Mesothelial cell of epicardium (in vitro differentiated cells): ENCODE measurements around the gene TRIM54. TPM values are rescaled to one million over a fixed set of nuclear protein-coding genes. Genes with fewer than 3 reads are reported as not detected.

ENCODE experiments used
- DNase-seq, 2 experiments: peaks; one replicate each; pipeline ENCODE4 v3.0.0; 2021; ENCODE audit warnings: low spot score in 2 of 2; ENCODE audit not compliant: unreplicated experiment in 2 of 2
- H3K27ac Mint-ChIP-seq: 2 replicates; pipeline ENCODE4 v1.8.0; 2021; ENCODE audit warnings: mixed read lengths
- H3K27me3 Mint-ChIP-seq: 2 replicates; pipeline ENCODE4 v1.8.0; 2021; ENCODE audit warnings: low read depth, mixed read lengths
- H3K36me3 Mint-ChIP-seq: 2 replicates; pipeline ENCODE4 v1.8.0; 2021; ENCODE audit warnings: mixed read lengths
- H3K4me1 Mint-ChIP-seq: 2 replicates; pipeline ENCODE4 v1.8.0; 2021; ENCODE audit warnings: mixed read lengths
- H3K4me3 Mint-ChIP-seq: 2 replicates; pipeline ENCODE4 v1.8.0; 2021; ENCODE audit warnings: mild to moderate bottlenecking, moderate library complexity, mixed read lengths
- H3K9me3 Mint-ChIP-seq: 2 replicates; pipeline ENCODE4 v1.8.0; 2021; ENCODE audit warnings: mixed read lengths
- total RNA-seq: library from RNA; stranded (reverse); gene quantifications from 3 replicates; pipeline ENCODE4 v1.2.1, GENCODE V29; 2021
- TF ChIP-seq, protein P1 (sequence below): fragments of 200-600 bp; sonication (generic); IDR thresholded peaks from one replicate; pipeline ENCODE4 v1.5.0; 2021; ENCODE audit warnings: antibody characterized with exemption; ENCODE audit not compliant: unreplicated experiment

TRIM54 gene
- total RNA-seq, 1 donor from 2014 or later, result 0.18 TPM

DNA sequence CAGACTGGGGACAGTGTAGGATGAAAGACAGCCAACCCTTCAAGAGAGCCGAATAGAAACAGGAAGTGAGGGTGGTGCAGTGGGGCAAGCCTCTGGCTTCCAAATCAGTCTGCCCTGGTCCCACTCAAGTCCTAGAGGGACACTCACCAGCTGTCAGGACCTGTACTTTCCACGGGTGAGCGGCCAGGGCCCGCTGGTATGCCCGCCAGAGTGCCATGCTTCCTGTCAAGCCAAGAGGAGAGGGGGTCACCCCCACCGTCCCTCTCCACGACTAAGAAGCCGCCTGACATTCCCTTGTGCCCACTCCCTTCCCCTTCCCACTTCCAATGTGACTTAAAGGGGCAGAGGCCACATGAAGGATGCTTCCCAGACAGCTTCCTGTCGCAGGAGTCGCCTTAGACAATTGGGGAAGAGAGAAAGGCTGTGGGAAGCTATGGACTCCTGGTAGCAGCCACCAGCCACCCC is 40.1 kb downstream of the TRIM54 start:
- H3K27me3 Mint-ChIP-seq, result no peaks in the 10 kb centered on the region
- peak overlapping the region; percentile 91 for H3K4me3 Mint-ChIP-seq
- no peak for DNase-seq
- TF ChIP-seq, protein P1, sequence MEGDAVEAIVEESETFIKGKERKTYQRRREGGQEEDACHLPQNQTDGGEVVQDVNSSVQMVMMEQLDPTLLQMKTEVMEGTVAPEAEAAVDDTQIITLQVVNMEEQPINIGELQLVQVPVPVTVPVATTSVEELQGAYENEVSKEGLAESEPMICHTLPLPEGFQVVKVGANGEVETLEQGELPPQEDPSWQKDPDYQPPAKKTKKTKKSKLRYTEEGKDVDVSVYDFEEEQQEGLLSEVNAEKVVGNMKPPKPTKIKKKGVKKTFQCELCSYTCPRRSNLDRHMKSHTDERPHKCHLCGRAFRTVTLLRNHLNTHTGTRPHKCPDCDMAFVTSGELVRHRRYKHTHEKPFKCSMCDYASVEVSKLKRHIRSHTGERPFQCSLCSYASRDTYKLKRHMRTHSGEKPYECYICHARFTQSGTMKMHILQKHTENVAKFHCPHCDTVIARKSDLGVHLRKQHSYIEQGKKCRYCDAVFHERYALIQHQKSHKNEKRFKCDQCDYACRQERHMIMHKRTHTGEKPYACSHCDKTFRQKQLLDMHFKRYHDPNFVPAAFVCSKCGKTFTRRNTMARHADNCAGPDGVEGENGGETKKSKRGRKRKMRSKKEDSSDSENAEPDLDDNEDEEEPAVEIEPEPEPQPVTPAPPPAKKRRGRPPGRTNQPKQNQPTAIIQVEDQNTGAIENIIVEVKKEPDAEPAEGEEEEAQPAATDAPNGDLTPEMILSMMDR, result no peak
- H3K9me3 Mint-ChIP-seq, result no peaks in the 10 kb centered on the region
- peaks cover 9% of the 10 kb centered on the region for H3K36me3 Mint-ChIP-seq
- H3K4me1 Mint-ChIP-seq, result peaks cover 14% of the 10 kb centered on the region
- H3K27ac Mint-ChIP-seq, result peak overlapping the region; percentile 99

DNA sequence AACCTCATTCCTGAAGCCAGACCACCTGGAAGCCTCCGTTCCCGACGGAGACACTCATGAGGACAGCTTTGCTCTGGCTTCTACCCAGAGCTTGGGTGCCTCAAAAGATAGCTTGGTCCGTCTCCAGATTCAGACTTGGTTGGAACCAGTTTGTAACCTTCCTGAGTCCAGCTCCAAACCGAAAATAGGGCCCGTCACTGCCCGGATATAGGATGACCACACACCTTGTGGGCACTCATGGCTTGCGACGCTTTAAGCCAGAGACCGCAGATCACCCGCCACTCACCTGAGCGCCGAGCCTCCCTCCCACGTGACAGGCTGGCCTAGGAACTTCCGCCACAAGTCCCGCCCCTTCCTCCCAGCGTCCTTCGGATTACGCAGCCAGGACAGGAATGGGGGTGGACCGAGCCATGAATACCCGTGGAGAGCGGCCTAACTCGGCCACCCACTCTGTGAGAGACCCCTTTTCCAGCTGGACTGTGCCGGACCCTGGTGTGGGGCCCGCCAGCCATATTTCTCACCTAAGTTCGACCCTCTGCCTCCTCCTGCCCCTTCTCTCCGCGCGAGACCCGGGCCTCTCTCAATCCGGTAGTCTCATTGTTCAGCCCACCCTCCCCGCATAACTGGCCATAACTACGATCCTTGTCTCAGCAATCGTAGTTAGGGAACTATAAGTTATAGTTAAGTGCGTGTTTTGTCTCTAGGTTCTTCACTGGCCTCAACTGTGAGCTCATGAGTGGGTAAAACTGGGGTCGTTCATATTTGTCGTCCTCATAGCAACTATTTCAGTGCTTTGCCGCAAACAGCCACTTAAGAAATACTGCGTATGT is 40.8 kb downstream of the TRIM54 start, which contains the start of gene MPV17:
TSS of gene MPV17 (minus strand) at position 332 of the 830 bp plus-strand sequence. CDS start 580 bp downstream, outside the sequence.
- peak within 1 kb of the TSS; percentile 91 for H3K4me3 Mint-ChIP-seq
- H3K4me1 Mint-ChIP-seq, result peaks cover 14% of the 10 kb centered on the region
- no peaks in the 10 kb centered on the region for H3K27me3 Mint-ChIP-seq
- no peaks in the 10 kb centered on the region for H3K9me3 Mint-ChIP-seq
- TF ChIP-seq, protein P1, result no peak
- peak within 1 kb of the TSS; percentile 99 for H3K27ac Mint-ChIP-seq
- peak; percentile 77 to 87 for DNase-seq
- peaks cover 12% of the 10 kb centered on the region for H3K36me3 Mint-ChIP-seq

DNA sequence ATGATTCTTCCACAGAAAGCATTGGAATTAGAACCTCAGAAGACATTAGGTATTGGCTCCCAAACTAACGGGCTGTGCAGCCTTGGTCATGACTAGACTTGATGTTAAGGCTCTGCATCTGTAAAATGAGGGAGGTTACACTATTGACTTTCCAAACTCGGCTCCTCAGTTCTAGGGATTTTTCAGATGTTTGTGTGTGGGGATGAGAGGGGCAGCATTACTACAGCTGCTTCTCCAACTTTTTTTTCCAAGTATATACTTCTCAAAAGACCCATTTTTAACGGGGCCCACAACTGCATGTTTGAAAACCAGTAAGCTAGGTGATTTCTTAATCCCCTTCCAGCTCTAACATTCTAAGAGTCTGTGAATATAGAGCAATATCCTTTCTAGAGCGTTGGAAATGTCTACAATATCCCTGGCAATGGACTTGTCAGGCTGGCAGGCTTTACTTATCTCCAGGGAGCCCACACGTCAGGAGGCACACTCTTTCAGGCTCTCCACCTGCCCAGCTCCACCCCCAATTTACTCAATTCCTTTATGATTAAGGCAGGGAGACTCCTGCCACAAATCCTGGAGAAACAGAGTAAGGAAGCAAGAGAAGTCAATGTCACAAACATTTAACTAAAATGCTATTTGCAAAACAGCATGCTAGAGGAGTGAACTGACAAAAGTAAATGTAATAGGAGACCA is 41.5 kb downstream of the TRIM54 start:
- H3K9me3 Mint-ChIP-seq, result no peaks in the 10 kb centered on the region
- peak overlapping the region; percentile 99 for H3K27ac Mint-ChIP-seq
- H3K4me3 Mint-ChIP-seq, result peak overlapping the region; percentile 91
- H3K4me1 Mint-ChIP-seq, result peaks cover 14% of the 10 kb centered on the region
- DNase-seq, result no peak
- TF ChIP-seq, protein P1, result no peak
- peaks cover 19% of the 10 kb centered on the region for H3K36me3 Mint-ChIP-seq
- no peaks in the 10 kb centered on the region for H3K27me3 Mint-ChIP-seq

DNA sequence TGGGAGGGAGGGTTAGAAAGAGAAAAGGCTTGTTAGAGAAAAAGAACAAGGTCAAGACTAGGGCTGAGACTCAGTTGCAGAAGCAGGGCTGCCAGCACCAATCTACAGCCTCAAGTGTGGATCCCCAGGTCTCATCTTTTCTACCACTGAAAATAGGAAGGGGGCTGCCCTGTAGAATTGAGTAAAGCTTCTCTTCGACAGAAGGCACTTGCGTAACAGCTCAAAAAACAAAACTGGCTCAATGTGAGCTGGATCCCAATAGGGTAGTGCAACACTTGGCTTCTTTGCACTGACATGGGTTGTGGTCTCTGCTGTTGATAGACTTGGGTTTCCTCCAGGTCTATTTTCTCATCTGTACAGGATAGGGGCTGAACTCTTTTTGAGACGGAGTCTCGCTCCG is 42.5 kb downstream of the TRIM54 start:
- Mint-ChIP-seq H3K36me3 (peaks cover 19% of the 10 kb centered on the region), H3K4me3 (peak overlapping the region; percentile 91), H3K4me1 (peaks cover 14% of the 10 kb centered on the region), H3K27ac (peak overlapping the region; percentile 39), H3K9me3 (no peaks in the 10 kb centered on the region), H3K27me3 (no peaks in the 10 kb centered on the region)
- no peak for DNase-seq
- TF ChIP-seq, protein P1, result no peak

DNA sequence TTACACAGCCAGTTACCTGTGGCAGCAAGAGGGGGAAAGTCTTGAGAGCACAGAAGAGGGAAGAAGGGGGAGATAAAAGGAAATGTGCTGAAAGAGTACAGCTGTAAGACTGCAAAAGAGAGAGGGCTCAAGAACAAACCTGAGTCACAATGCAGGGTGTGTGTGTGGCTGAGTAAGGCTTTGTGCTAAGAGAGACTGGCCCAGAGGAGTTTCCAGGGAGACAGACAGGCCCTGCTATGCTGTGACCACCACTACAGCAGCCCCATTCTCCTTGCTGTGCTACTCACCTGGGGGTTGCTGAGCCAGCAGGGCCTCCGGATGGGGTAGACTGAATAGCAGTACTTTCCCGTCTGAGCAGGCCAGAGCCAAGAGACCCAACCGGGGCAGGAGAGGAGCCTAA is 53.1 kb downstream of the TRIM54 start:
- Mint-ChIP-seq H3K4me3 (no peak overlapping the region), H3K9me3 (no peaks in the 10 kb centered on the region), H3K27ac (no peak overlapping the region), H3K36me3 (peaks cover 36% of the 10 kb centered on the region), H3K27me3 (no peaks in the 10 kb centered on the region), H3K4me1 (no peaks in the 10 kb centered on the region)
- TF ChIP-seq, protein P1, result no peak
- DNase-seq, result no peak
